ENCODE results near the gene LTBP3.
"Not testable (repeated sequence)": the region's sequence is repeated elsewhere in the genome, so short reads cannot be mapped to it uniquely, and the experiment has no call there.

LTBP3 gene

DNA sequence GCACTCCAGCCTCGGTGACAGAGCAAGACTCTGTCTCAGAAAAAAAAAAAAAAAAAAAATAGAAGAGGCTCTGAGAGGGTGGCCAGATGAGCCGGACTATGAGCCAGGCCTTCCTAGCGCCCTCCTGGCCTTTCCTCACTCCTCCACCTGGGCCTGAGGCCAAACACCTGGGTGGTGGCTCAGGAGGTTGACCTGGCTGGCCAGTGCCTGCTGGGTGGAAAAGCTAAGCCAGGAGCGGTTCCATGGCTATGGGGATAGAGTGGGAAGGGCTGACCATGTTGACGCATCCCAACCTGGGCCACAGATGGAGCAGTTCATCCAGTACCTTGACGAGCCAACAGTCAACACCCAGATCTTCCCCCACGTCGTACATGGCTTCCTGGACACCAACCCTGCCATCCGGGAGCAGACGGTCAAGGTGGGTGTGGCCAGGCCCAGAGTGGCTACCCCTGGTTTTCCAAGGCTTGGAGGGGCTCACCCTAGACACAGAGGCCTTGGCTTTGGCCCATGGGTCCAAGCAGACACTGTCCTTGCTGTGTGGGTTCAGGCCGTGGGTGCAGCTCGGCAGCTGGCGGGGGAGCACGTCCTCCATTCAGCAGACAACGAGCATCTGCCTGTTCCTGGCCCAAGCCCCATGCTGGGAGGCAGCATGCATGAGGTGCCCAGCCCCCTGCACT is 25.6 kb downstream of the LTBP3 start:
- no peak for DNase-seq

DNA sequence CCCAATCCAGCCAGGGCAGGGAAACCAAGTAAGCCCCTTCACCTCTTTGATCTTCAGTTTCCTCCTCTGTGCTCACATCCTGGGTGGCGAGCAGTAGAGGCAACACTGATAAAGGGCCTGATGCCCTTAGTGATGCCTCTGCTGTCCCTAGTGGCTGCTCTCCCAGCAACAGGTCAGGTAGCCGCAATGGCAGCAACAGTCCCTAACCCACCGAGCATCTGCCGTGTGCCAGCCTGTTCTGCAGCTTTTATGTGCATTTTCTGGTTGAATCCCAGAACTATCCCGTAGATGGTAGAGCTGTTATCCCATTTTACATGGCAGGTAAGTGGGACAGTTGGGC is 28.0 kb downstream of the LTBP3 start:
- DNase-seq, result no peak

DNA sequence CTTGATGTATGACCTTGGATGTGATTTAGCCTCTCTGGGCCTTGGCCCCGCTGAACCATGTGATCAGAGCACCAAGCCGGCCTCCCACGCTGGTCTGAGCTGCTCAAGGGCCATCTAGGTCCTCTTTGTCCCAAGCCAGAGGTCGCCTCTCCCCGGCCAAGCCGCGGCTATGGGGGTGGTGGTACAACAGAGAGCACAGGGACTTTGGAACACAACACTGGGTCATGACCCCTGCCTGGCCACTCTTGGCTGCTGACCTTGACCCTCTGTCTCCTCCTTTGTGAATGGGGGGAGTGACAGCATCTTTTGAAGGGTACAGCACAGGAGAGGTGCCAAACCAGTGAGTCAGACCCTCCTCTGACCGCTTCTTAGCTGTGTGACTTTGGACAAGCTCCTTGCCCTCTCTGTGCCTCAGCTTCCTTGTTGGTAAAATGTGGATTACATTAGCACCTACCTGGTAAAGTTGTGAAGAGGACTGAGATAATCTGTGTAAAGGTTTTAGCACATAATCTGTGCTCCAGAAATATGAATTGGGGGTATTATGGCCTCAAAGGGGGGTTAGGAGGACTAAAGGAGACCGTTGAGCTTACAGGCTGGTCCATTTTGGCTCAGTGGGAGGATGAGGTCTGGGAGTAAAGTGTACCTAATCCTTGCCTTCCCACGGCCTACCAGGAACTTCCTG is 28.5 kb downstream of the LTBP3 start:
- DNase-seq, result no peak

DNA sequence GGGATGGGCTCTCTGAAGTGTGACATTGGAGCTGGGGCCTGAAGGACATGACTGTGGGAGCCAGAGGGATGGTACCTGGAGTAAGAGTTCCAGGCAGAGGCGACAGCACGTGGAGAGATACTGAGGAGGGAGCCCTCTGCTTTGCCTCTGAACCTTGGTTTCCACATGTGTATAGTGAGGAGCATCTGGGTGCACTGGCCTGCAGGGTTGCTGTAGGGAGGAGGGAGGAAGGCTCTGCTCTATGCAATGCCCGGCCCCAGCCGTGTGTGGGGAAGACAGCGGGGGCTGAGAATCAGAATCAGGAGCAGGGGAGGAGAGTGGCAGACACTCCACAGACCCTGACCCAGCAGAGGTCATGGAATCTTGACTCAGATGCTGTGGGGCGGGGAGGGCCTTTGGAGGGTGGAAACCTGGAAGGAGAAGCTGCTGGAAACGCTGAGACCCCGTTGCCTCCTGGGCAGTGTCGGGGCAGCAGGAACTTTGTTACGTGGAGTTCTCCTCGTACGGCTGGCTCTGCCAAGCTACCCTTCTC is 29.3 kb downstream of the LTBP3 start:
- DNase-seq, result no peak

DNA sequence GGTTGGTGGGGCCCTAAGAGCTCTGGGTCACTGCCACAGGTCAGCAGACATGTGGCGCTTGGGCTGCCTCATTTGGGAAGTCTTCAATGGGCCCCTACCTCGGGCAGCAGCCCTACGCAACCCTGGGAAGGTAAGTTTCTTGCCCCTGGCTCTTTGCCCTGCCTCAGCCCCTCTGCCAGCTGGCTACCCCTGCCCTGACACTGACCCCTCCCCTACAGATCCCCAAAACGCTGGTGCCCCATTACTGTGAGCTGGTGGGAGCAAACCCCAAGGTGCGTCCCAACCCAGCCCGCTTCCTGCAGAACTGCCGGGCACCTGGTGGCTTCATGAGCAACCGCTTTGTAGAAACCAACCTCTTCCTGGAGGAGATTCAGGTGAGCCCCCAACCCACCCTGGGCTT is 31.4 kb downstream of the LTBP3 start:
- DNase-seq, result no peak

DNA sequence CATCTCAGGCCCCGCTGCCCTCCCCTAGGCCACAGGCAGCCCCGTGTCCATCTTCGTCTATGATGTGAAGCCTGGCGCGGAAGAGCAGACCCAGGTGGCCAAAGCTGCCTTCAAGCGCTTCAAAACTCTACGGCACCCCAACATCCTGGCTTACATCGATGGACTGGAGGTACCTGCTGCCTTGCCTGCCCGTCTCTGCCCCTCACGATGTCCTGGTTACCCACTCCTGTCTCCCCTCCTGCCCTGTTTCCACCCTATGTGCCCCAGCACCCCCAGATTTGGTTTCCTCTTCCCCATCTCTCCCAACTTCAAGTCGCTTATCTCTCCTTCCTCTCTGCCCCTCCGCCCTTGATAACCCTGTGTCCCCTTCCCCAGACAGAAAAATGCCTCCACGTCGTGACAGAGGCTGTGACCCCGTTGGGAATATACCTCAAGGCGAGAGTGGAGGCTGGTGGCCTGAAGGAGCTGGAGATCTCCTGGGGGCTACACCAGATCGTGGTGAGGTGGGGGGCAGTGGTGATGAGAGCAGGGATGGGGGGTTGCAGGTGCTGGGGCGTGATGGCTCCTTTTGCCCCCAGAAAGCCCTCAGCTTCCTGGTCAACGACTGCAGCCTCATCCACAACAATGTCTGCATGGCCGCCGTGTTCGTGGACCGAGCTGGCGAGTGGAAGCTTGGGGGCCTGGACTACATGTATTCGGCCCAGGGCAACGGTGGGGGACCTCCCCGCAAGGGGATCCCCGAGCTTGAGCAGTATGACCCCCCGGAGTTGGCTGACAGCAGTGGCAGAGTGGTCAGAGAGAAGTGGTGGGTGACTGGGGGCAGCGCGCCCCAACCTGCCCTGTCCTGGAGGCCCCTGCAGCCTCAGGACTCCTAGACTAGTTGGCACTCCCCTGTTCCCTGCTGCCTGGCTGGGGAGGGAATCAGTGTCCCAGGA is 32.3 kb downstream of the LTBP3 start:
- no peak for DNase-seq

DNA sequence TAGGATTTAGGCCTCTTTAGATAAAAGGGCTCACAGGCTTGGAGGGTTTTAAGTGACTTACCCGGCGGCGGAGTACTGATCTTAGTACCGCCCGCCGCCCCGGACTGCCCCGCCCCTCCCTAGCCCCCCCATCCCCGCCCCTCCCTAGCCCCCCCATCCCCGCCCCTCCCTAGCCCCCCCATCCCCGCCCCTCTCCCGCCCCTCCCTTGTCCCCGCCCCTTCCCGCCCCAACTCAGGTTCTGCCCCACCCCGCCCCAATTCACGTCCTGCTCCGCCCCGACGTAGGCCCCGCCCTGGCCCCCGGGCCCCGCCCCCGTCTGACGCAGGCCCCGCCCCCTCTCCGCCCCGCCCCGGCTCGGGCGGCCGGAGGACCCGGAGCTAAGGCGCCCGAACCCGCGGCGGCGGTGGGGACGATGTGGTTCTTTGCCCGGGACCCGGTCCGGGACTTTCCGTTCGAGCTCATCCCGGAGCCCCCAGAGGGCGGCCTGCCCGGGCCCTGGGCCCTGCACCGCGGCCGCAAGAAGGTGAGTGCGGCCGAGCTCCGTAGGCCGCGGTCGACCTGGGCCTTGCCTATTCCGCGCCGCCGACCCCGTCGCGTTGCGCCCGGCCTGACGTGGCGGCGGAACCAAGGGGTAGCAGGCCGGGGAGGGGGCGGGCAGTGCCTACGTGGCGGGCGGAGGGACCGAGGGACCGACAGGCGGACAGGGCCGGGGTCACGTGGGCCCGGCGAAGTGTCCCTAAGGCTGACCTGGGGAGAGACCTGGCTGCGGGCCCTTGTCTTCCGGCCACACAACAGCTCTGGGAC is 33.2 kb downstream of the LTBP3 start, which contains the start of gene SCYL1:
SCYL1 (plus strand) TSS at position 343 of the 805 bp plus-strand sequence; CDS start at position 414, 71 bp downstream.
- DNase-seq, result peak; percentile 85

DNA sequence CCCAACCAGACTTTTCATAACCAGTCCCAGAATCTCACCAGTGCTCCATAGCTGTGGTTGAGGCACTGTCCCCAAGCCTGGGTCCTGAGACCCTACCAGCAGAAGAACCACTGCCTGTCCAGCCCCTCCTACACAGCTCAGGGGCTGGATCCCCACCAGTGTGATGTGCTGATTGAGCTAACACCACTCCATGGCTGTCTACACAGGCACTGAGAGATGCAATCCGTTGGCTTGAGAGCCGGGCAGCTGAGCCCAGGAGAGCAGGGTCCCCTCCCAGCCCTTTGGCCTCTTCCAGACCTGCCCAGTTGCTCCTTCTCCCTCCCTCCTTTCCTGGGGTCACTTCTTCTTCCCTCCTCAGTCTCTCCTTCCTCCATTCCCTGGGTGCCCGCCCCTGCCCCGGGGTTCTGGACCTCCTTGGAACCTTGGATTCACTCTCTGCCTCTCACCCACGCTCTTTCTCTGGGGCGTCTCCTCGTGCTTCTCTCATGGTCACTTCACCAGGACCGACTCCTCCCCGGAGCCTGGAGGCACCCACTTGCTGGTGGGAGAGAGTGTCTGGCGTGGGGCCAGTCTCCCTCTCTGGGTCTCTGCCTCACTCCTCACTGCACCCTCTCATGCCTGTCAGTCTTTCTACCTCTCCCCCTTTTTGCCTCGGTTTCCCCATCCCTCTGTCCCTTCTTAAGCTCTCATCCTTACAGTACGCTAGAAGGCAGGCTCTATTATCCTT is 34.0 kb downstream of the LTBP3 start:
- DNase-seq, result no peak

DNA sequence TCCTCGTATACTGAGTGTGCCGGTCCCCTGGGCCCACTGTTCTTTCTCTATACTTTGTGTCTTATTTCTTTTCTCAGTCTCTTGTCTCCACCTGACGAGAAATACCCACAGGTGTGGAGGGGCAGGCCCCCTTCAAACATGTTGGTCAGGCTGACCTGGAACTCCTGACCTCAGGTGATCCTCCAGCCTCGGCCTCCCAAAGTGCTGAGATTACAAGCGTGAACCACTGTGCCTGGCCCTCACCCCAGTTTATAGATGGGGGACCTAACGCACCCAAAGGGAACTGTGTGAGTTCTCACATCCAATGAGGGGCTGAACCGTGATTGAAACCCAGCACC is 34.6 kb downstream of the LTBP3 start:
- not testable (repeated sequence) for DNase-seq

DNA sequence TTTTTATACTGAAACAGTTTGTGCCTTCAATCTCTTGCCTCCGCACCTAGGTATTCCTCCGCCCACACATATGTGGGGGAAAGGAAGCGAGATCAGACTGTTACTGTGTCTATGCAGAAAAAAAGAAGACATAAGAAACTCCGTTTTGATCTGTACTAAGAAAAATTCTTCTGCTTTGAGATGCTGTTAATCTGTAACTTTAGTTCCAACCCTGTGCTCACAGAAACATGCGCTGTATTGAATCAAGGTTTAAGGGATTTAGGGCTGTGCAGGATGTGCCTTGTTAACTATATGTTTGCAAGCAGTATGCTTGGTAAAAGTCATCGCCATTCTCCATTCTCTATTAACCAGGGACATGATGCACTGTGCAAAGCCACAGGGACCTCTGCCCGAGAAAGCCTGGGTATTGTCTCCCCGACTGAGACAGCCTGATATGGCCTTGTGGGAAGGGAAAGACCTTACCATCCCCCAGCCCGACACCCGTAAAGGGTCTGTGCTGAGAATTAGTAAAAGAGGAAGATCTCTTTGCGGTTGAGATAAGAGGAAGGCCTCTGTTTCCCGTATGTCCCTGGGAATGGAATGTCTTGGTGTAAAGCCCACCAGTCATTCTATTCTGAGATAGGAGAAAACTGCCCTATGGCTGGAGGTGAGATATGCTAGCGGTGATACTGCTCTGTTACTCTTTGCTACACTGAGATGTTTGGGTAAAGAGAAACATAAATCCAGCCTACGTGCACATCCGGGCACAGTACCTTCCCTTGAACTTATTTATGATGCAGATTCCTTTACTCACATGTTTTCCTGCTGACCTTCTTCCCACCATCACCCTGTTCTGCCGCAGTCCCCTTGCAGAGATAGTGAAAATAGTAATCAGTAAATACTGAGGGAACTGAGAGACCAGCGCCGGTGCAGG is 35.2 kb downstream of the LTBP3 start:
- not testable (repeated sequence) for DNase-seq

DNA sequence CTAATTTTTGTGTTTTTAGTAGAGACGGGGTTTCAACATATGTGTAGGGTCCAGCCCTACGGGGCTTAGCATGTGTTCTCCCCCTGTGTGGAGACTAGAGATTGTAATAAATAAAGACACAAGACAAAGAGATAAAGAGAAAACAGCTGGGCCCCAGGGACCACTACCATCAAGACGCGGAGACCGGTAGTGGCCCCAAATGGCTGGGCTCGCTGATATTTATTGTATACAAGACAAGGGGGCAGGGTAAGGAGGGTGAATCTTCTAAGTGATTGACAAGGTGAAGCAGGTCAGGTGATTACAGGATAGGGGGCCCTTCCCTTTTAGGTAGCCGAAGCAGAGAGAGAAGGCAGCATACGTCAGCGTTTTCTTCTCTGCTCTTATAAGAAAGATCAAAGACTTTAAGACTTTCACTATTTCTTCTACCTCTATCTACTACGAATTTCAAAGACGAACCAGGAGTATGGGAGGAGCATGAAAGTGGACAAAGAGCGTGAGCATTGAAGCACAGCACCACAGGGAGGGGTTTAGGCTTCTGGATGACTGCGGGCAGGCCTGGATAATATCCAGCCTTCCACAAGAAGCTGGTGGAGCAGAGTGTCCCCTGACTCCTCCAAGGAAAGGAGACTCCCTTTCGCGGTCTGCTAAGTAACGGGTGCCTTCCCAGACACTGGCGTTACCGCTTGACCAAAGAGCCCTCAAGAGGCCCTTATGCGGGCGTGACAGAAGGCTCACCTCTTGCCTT is 36.2 kb downstream of the LTBP3 start:
- DNase-seq, result not testable (repeated sequence)

DNA sequence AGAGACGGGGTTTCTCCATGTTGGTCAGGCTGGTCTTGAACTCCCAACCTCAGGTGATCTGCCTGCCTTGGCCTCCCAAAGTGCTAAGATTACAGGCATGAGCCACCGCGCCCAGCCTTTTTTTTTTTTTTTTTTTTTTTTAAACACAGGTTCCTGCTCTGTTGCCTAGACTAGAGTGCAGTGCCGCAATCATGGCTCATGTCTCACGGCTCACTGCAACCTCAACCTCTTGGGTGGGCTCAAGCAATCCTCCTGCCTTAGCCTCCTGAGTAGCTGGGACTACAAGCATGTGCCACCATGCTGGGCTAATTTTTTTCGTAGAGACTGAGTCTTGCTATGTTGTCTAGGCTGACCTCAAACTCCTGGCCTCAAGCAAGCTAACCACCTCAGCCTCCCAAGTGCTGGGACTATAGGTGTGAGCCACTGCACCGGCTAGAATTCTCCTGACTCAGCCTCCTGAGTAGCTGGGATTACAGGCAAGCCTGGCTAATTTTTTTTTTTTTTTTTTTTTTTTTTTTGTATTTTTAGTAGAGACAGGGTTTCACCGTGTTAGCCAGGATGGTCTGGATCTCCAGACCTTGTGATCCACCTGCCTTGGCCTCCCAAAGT is 39.1 kb downstream of the LTBP3 start:
- DNase-seq, result not testable (repeated sequence)

DNA sequence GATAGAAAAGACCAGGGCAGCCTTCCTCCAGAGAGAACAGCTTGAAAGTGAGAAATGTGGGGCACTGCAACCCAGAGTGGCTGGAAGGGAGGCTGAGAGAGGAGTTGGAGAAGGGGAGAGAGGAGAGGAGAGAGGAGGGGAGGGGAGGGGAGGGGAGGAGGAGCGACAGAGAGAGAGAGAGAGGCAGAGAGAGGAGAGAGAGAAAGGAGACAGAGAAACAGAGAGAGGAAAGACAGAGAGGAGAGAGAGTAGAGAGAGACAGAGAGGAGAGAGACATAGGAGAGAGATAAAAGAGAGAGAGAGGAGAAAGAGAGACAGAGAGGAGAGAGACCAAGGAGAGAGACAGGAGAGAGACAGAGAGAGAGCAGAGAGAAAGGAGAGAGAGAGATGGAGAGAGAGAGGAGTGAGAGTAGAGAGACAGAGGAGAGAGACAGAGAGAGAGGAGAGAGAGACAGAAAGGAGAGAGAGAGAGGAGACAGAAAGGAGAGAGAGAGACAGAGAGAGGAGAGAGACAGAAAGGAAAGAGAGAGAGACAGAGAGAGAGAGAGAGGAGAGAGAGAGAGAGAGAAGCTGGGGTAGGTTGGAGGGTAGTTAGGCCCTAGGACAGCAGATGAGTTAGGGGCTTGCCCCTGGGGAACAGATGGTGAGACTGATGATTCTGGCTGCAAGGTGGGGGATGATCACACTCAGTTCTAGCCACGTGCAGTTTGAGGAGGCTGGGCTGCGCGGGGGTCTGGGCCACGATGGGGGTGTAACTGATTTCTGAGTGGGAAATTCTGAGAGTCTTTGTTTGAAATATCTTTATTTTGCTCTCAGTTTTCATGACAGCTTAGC is 41.8 kb downstream of the LTBP3 start:
- DNase-seq, result no peak

DNA sequence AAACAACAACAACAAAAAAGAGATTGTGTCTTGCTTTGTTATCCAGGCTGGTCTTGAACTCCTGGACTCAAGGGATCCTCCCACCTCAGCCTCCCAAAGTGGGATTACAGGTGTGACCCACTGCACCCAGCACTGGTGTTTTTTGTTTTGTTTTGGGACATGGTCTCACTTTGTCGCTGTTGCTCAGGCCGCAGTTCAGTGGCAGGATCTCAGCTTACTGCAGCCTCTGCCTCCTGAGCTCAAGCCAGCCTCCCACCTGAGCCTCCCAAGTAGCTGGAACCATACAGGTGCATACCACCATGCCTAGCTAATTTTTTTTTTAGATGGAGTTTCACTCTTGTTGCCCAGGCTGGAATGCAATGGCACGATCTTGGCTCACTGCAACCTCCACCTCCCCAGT is 45.8 kb downstream of the LTBP3 start:
- DNase-seq, result not testable (repeated sequence)

DNA sequence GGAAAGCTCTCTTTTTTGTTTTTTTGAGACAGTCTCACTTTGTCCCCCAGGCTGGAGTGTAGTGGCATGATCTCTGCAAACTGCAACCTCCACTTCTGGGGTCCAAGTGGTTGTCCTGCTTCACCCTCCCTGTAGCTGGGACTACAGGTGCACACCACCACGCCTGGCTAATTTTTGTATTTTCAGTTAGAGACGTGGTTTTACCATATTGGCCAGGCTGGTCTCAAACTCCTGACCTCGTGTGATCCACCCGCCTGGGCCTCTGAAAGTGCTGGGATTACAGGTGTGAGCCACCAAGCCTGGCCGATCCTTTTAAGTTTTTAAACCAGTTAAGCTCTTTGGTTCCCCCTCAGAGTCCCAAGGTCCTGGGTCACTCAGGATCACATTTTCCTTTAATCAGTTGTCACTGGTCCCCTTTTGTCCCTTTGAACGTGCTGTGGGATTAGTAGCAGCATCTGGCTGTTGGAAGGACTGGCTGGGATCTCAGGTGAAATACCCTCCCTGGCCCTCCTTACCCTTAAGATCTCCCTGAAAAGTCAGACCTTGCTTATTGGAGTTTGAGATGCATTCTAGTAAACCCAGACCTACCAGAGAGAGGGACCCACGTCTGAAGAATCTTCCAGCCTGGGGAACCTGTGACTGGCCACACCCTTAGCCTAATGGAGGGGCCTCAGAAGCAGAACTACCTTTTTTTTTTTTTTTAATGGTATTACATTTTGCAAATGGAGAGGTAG is 51.2 kb downstream of the LTBP3 start:
- DNase-seq, result no peak

DNA sequence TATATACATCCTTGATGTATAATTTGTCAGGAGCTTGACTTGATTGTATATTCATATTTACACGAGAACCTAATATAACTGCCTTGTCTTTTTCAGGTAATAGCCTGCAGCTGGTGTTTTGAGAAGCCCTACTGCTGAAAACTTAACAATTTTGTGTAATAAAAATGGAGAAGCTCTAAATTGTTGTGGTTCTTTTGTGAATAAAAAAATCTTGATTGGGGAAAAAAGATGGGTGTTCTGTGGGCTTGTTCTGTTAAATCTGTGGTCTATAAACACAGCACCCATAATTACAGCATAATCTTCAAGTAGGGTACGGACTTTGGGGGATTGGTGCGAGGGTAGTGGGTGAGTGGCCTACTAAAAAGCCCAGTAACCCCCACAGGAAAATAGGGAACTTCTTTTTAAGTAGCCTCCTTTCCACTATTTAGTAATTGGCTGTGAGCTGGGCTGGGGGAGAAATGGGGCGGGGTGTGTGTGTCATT is 51.8 kb downstream of the LTBP3 start:
- DNase-seq, result no peak

DNA sequence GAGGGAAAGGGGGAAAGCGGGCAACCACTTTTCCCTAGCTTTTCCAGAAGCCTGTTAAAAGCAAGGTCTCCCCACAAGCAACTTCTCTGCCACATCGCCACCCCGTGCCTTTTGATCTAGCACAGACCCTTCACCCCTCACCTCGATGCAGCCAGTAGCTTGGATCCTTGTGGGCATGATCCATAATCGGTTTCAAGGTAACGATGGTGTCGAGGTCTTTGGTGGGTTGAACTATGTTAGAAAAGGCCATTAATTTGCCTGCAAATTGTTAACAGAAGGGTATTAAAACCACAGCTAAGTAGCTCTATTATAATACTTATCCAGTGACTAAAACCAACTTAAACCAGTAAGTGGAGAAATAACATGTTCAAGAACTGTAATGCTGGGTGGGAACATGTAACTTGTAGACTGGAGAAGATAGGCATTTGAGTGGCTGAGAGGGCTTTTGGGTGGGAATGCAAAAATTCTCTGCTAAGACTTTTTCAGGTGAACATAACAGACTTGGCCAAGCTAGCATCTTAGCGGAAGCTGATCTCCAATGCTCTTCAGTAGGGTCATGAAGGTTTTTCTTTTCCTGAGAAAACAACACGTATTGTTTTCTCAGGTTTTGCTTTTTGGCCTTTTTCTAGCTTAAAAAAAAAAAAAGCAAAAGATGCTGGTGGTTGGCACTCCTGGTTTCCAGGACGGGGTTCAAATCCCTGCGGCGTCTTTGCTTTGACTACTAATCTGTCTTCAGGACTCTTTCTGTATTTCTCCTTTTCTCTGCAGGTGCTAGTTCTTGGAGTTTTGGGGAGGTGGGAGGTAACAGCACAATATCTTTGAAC is 52.5 kb downstream of the LTBP3 start:
- DNase-seq, result no peak

Data from NCI-H2171 (cell line).